Measurements from ENCODE around the gene TALDO1. TPM values are rescaled to one million over a fixed set of nuclear protein-coding genes. Genes with fewer than 3 reads are reported as not detected.

The TALDO1 gene
- total RNA-seq, 1 experiment from 2014 or later = 268 TPM

DNA sequence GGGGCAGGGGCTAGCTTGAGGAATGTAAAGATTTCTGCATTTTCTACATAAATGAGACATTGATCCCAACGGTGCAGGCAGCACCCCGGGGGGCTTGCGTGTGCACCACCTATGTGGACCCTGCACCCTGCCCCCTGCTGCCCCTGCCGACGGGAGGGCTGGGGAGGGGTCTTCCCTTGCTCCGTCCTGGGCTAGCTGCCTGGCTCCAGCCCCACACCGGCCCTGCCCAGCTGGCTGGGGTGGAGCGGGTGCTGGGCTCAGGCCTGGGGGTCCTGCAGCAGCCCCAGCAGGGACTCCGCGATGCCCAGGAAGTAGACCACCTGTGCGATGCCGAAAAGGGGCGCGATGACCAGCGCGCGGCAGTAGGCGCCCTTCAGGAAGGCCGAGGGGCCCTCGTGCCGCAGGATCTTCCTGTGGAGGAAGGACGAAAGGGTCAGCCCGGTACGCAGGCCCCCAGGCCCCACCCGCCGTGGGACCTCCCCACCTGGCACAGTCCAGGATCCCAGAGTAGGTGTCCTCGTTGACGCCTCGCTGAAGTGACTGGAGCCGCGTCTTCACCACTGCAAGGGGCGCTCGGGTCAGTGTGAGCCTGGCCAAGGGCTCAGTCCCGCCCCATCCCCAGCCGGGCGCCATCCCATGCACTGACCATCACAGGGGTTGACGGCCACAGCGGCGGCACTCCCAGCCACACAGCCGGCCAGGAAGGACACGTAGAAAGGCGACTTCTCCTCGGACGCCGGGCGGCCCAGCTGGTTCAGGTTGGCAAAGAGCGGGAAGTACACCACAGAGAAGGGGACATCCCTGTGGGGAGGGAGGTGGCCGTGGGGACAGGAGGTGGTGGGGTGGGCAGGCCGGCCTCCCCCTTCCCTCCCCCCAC, 44.6 kb downstream of the TALDO1 start:
- Mint-ChIP-seq H3K9me3 (no peaks in the 10 kb centered on the region), H3K36me3 (ENCODE audit: insufficient read depth in 1 of 3, low read depth in 3 of 3) (peaks cover 0 to 16% (median 3%) of the 10 kb centered on the region in 3 experiments; a peak in 2 of 7 replicates)
- TF ChIP-seq, protein P1, sequence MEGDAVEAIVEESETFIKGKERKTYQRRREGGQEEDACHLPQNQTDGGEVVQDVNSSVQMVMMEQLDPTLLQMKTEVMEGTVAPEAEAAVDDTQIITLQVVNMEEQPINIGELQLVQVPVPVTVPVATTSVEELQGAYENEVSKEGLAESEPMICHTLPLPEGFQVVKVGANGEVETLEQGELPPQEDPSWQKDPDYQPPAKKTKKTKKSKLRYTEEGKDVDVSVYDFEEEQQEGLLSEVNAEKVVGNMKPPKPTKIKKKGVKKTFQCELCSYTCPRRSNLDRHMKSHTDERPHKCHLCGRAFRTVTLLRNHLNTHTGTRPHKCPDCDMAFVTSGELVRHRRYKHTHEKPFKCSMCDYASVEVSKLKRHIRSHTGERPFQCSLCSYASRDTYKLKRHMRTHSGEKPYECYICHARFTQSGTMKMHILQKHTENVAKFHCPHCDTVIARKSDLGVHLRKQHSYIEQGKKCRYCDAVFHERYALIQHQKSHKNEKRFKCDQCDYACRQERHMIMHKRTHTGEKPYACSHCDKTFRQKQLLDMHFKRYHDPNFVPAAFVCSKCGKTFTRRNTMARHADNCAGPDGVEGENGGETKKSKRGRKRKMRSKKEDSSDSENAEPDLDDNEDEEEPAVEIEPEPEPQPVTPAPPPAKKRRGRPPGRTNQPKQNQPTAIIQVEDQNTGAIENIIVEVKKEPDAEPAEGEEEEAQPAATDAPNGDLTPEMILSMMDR (conservative IDR thresholded peaks at IDR 0.05) = no peak

More for the DNA sequence above, 44.6 kb downstream of the TALDO1 start:
- Histone ChIP-seq H2BK120ac (ENCODE audit: low read depth, low read length, poor library complexity, severe bottlenecking) (no peak overlapping the region), H3K18ac (ENCODE audit: insufficient read length, low read depth, low read length) (no peak overlapping the region), H4K91ac (ENCODE audit: insufficient read length, low read depth, low read length) (no peak overlapping the region), H3K56ac (ENCODE audit: insufficient read length, low read depth, low read length) (no peak overlapping the region), H2BK5ac (ENCODE audit: insufficient read length, low read length) (no peak overlapping the region), H3K79me2 (ENCODE audit: insufficient read depth, low read length) (no peaks in the 10 kb centered on the region), H4K20me1 (ENCODE audit: control insufficient read depth, insufficient read depth, insufficient read length) (peaks cover 2% of the 10 kb centered on the region), H4K8ac (replicated peaks; ENCODE audit: insufficient read length, low read depth, low read length) (no peak overlapping the region), H3K4ac (ENCODE audit: low read depth, low read length) (no peak overlapping the region), H2BK15ac (ENCODE audit: low read depth, low read length) (no peak overlapping the region), H3K4me1 (ENCODE audit: insufficient read depth, low read length) (no peaks in the 10 kb centered on the region; the same call in 1 of the 2 replicates), H3K14ac (ENCODE audit: insufficient read depth, low read length) (no peak overlapping the region), H3K23me2 (ENCODE audit: insufficient read length, low read depth, low read length, poor library complexity, severe bottlenecking) (peaks cover 5% of the 10 kb centered on the region), H2BK20ac (ENCODE audit: low read depth, low read length, poor library complexity, severe bottlenecking) (no peak overlapping the region), H3K4me2 (ENCODE audit: insufficient read depth, insufficient read length, low read length) (no peak overlapping the region), H3K27me3 (ENCODE audit: insufficient read depth, low read length) (no peaks in the 10 kb centered on the region), H3T11ph (ENCODE audit: low read length) (no peak overlapping the region), H2BK12ac (ENCODE audit: insufficient read length, low read depth, low read length) (no peak overlapping the region), H3K9ac (ENCODE audit: extremely low read depth, insufficient read length, low read length) (no peak overlapping the region), H2AK5ac (ENCODE audit: insufficient read length, low read length) (no peak overlapping the region), H3K23ac (ENCODE audit: insufficient read length, low read depth, low read length) (no peak overlapping the region), H3K9me3 (ENCODE audit: control insufficient read depth, low read depth, low read length) (no peaks in the 10 kb centered on the region), H3K79me1 (ENCODE audit: insufficient read depth, low read depth, low read length, poor library complexity, severe bottlenecking) (no peaks in the 10 kb centered on the region), H2AFZ (ENCODE audit: low read length) (no peak overlapping the region), H3K27ac (ENCODE audit: insufficient read length, low read depth, low read length) (no peak overlapping the region), H4K5ac (ENCODE audit: insufficient read length, low read depth, low read length) (no peak overlapping the region)
- no peak overlapping the region for H3K27ac Mint-ChIP-seq
- H3K4me1 Mint-ChIP-seq = peaks cover 11 to 37% of the 10 kb centered on the region in 2 experiments
- no peaks in the 10 kb centered on the region for H3K27me3 Mint-ChIP-seq (ENCODE audit: low read depth)
- H3K4me3 Mint-ChIP-seq = no peak overlapping the region
- WGBS (ENCODE audit: extremely low coverage, insufficient read length, low lambda C conversion rate) = no CpG with 5 or more reads among the region's 49 CpGs
- DNase-seq = no peak

All from H9 (cell line).